MV-4-11 (cell line): ENCODE results near the gene CENPQ.
A peak's percentile ranks its signal among the peaks of the same experiment; 100 is the strongest.

Source experiments
- DNase-seq: peaks from one replicate; lab custom pipeline; 2025; lab: John Stamatoyannopoulos, UW

The CENPQ gene

GRCh38 chr6:49506569-49507111 lies 43.5 kb downstream of the CENPQ start:
- DNase-seq = no peak

DNA sequence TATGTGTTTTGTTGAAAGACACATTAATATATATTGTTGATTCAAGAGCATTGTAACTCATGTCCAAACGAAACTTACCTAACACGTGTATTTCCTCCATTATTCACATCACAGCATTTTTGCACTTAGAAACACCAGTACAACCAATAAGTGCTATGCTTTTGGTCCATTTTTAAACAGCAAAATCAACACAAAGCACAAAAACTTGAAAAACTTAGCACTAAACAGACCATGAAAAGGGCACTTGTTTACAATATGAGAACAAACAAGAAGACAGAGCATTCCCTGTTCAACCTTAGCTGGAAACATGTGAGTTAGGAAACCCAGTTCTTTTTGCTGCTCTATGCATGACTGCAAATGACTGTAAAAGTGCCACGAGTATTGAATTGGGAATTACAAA lies 46.2 kb downstream of the CENPQ start:
- no peak for DNase-seq

DNA sequence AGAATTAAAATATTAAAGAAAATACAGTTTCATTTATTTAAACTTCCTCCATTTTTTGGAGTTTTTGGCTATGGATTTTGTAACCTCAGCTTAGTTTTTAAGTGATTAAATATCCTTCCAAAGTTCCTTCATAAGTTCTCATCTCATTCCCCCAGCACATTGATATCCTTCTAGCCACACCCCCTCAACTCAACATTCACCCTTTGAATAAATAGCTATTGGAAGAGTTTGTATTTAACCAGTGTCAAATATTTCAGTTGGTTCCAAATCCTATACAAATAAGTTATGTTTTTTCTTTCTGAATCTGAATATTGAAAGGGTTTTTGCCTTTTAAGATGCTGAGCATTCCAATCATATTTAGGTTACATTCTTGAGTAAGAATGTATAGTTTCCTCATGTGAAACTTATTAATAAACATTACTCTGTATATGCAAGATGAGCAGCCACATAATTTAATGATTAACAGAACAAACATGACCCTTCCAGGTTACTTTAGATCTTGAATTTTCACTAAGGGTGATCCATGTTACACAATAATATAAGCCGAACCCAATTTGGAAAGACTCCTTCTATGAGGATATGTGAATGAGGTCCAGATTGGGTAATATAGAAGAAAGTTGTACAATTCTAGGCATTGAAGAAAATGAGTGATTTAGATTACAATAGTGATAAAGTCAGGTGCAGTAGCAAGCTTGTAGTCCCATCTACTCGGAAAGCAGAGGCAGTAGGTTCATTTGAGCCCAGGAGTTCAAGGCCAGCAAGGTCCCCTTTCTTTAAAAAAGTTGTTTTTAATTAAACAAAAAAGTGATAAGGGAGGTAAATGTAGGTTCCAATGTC lies 50.2 kb downstream of the CENPQ start:
- no peak for DNase-seq

- no peak for DNase-seq
These were observed 51.7 kb downstream of the CENPQ start for GRCh38 chr6:49514571-49515484.

- no peak for DNase-seq
These were observed 52.4 kb downstream of the CENPQ start for GRCh38 chr6:49515485-49516146.

DNA sequence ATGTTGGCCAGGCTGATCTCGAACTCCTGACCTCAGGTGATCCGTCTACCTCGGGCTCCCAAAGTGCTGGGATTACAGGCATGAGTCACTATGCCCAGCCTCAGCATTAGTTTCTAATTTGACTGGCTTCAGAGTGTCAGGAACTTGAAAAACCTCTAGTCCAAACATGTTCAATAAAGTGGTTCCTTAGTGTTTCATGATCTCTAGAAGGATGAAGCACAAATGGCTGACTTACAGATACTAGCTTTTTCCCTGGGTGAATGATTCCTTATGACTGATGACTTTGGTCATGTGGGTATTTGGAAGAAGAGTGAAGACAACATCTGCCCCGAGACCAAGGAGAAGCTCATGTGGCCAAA lies 53.0 kb downstream of the CENPQ start:
- no peak for DNase-seq

DNA sequence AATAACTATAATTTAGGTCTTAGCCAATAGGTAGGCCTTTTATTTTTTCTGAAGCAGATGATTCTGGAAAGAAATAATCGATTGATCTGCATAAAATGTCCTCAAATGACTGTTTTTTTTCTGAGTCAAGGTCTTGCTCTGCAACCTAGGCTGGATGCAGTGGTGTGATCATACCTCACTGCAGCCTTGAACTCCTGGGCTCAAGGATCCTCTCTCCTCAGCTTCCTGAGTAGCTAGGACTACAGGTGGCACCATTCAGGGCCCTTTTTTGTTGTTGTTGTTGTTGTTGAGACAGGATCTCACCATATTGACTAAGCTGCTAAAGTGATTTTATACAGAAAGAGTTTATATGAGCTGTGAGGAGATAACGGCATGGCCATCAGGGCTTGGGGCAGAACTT lies 54.7 kb downstream of the CENPQ start:
- no peak for DNase-seq

DNA sequence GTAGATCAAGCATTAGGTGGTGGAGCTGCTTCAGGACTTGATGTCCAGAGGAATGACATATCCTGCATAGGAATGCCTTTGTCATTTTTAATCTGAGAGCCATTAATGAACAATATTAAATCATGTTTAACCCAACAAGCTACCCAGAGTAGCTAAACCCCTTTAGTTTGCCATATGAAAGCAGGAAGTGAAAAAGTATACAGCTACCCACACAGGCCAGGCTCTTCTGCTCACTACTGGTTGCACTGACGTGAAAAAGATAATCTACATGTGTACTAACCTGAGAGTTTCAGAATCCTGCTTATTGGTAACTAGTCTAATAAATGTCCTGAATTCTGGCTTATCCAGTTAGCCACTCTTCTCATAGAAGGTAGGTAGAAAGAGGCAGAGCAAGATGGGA lies 56.5 kb downstream of the CENPQ start:
- no peak for DNase-seq

DNA sequence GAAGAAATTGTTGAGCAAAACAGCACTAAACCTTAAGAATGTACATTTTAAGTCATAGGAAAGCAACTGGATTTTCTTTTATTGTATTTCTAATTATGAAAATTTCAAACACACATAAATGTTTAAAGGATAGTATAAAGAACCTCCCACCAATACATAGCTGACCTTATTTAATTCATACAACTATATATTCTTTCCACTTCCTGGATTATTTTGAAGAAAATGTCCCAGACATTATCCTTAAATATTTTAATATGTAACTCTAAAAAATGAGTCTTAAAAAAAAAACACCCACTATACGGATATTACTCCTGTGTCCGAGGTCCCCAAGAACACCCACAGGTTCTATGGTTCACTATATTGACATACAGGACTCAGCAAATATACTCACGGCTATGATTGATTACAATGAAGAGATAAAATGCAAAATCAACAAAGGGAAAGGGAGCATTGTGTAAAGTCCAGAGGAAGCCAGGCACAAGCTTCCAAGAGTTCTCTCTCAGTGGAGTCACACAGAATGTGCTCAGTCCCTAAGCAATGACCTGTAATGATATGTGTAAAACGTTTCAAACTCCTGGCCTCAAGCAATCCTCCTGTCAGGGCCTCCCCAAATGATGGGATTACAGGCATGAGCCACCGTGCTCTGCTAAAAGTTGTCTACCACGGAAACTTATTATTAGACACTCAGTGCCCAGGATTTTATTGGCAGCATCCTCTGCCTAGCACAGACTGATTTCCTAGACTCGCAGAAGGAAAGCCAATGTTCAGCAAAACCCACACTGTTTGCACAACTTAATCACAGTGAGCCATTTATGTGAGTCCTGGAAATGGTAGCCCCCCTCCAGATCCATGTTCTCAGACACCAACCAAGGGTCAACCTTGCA lies 59.8 kb downstream of the CENPQ start:
- DNase-seq = no peak

DNA sequence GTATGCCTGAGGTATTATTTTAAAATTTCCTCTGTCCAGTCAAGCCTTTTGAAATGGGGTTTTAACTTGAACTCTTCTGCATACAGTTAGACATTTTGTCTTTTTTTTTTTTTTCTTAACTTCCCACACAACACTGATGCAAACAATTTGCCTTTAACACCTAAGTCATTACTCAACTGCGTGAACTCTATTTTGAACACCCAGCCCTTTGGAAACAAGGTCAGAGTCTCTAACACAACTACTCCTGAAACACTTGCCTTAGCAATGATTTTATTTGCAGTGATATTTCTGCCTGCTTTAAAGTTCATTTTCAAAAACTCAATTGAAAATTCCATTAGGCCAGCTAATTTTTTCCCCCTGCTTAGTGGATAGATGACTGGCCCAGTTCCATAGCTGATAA lies 60.7 kb downstream of the CENPQ start:
- DNase-seq = no peak

DNA sequence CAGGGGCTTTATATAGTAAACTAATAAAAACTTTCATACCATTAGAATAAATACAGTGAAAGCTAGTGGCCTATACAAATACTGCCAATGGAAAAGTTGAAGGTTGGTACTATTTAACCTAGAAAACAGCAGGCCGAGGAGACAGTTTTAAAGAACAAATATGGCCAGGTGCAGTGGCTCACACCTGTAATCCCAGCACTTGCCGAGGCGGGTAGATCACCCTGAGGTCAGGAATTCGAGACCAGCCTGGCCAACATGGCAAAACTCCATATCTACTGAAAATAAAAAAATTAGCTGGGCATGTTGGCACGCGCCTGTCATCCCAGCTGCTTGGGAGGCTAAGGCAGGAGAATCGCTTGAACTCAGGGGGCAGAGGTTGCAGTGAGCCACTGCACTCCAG lies 61.4 kb downstream of the CENPQ start:
- no peak for DNase-seq

DNA sequence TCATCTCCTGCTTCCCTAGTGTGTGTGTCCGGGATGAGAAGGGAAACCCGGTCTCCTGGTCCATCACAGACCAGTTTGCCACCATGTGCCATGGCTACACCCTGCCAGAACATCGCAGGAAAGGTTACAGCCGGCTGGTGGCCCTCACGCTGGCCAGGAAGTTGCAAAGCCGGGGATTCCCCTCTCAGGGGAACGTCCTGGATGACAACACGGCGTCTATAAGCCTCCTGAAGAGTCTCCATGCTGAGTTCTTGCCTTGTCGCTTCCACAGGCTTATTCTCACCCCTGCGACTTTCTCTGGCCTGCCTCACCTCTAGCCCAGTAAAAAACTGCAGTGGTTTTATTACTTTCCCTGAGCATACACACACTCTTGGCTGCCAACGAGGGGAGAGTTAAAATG lies 63.4 kb downstream of the CENPQ start:
- DNase-seq = no peak

DNA sequence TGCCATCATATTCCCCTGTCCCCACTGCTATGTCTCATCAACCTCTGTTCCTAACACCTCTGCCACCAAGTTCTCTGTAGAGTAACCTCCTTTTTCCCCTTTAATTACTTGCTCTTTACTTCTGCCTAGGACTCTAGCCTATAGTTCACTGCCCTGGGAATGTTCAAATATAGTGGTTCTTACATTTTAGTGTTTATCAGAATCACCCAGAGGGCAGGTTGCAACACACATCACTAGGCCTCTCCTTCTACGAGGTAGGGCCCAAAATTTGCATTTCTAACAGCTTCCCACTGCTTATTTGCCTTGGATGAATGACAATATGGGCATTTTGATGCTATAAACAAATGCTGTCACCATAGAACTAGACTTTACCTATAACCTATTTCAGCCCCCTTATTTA lies 64.2 kb downstream of the CENPQ start:
- no peak for DNase-seq

- no peak for DNase-seq
These were observed 65.4 kb downstream of the CENPQ start for GRCh38 chr6:49528571-49528970.

DNA sequence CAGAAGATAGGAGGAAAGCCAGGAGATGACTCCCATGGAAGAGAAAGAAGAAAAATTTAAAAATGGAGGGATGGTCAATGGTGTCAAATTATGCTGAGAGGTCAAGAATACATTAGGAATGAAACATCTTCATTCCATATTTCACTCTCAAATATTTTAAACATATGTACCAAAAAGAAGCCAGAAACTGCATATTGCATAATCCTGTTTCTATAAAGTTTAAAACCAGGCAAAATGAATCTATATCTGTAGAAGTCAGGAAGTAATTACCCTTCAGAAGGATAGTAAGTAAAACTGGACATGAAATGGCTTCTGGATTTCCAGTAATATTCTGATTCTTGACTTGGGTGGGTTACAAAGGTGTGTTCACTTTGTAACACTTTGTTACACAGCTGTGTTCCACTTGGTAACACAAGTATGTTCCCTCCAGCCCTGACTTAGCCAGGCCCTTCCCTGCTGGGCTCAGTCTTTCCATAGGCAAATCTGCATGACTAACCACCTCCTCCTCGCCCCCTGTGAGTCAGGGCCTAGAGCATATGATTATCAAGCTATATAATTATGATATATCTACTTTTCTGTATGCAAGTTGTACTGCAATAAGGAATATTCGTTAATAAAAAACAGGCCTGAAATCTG lies 67.1 kb downstream of the CENPQ start:
- DNase-seq = no peak

DNA sequence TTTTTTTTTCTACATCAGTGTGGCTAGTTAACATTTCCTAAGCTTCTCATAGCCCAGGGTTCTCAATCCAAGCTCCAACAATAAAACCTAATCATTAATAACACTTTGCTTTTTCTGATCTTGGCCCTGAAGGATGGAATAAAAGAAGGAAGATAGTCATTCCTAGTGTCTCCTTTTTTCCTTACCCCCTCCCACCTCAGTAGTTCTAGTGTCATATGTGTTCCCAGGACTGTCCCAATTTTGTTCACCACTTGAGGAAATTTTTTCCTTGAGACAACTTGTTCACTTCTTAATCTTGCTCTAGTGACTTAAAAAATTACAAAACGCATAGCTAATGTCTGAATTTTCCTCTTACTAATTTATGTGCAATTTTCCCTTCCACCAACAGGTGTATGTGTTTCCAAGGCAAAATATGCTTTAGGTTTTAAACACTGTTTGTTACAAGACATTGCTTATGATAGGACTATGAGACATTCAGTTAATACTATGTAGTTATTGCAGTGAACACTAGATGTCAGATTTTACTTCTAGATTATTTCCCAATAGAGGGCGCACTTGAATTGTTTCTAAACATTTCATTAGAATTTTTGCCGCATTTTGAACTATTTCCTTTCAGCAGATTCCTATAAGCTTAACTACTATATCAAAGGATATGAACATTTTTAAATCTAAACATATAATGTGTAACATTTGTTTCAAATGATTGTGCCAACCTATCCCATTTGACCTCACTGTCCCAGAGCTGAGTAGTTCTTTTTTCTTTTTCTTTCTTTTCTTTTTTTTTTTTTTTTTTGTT lies 68.8 kb downstream of the CENPQ start:
- DNase-seq = peak; percentile 44

DNA sequence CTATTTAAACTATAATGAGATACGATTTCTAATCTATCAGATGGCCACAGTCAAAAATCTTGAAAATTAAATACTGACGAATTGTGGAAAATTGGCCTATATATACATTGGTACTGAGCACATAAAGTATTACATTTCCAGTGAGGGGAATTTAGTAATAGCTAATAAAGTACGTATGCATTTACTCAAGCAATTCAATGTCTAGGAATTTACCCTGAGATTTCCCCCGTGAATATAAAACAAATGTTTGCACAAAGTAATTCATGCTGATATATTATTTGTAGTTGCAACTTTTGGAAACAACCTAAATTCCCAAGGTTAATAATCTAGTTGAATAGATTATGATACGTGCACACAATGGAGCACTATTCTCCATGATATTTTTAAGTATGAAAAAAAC lies 72.6 kb downstream of the CENPQ start:
- DNase-seq = no peak

DNA sequence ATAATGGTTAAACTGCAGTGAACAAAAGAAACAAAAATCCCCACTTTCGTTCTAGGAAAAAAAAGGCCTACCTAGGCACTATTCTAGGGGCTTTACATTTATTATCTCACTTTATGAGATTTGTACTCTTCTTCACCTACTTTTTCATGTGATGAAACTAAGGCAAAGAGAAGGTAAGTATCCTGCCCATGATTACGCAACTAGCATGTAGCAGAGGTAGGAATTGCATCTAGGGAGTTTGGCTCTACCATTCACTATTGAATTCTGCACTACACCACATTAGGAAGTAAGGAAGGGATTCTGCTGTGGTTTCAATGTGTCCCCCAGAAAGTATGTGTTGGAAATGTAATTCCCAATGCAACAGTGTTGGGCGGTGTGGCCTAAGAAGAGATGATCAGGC lies 75.9 kb downstream of the CENPQ start:
- no peak for DNase-seq

DNA sequence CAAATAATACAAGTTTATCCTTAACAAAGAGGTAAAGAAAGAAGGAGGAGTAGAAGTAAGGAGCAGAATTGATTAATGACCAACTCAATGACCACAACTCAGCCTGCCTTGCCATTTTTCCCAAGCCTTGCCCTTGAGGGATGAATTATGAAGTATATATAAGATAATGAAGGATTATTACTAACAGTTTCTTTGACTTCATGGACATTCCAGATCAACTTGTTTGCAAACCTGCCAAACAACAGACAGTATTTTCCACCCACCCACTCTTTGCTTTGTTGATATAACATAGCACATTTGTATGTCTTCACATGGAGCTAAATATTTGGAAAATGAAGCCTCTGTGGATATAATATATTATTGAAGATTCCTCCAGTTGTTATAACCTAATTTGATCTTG lies 77.4 kb downstream of the CENPQ start:
- DNase-seq = no peak

DNA sequence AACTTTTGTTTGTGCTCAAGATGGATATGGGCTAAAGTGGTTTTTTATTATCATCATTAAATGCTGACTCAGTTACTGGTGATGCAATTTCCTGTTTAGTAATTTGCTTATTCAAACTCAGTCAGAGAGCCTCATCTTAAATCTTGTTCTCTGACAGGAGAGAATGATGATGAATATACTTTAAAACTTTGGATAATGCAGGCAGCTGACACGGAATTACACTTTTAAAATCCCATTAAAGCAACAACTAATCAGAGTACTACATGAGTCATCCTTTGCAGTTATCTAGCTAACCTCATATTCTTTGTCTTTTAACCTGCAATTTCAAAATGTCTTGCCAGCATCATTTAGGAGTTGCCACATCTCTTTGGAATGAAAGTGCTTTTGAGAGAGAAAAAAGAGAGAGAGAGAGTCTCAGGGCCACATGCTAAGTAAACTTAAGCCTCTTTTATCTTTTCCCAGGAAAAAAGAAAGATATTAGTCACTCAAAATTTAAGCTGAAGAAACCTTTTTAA lies 78.1 kb downstream of the CENPQ start:
- no peak for DNase-seq
